OCI-M1 (cell line): ENCODE data around the gene DEDD2.

Experiments
- DNase-seq: peaks from one replicate; lab custom pipeline; 2025; lab: John Stamatoyannopoulos, UW

The DEDD2 gene

GRCh38 chr19:42170715-42171114 lies 46.8 kb downstream of the DEDD2 start:
- DNase-seq = no peak

GRCh38 chr19:42169486-42170413 lies 47.7 kb downstream of the DEDD2 start:
- DNase-seq = no peak

GRCh38 chr19:42168206-42168605 lies 49.3 kb downstream of the DEDD2 start:
- DNase-seq = no peak

- DNase-seq = no peak
Measured at GRCh38 chr19:42166316-42166715, 51.2 kb downstream of the DEDD2 start.

GRCh38 chr19:42165146-42165545 lies 52.3 kb downstream of the DEDD2 start:
- DNase-seq = no peak

- no peak for DNase-seq
Measured at GRCh38 chr19:42161616-42162263, 55.7 kb downstream of the DEDD2 start.

GRCh38 chr19:42159942-42160341 lies 57.5 kb downstream of the DEDD2 start:
- DNase-seq = no peak

- DNase-seq = no peak
Measured at GRCh38 chr19:42158926-42159325, 58.6 kb downstream of the DEDD2 start.

GRCh38 chr19:42156571-42156970 lies 60.9 kb downstream of the DEDD2 start:
- DNase-seq = no peak

GRCh38 chr19:42155796-42156195 lies 61.7 kb downstream of the DEDD2 start:
- no peak for DNase-seq

- no peak for DNase-seq
Measured at GRCh38 chr19:42154471-42155323, 62.8 kb downstream of the DEDD2 start.

- no peak for DNase-seq
Measured at GRCh38 chr19:42153672-42154433, 63.6 kb downstream of the DEDD2 start.

- DNase-seq = no peak
Measured at GRCh38 chr19:42152910-42153671, 64.4 kb downstream of the DEDD2 start.

- no peak for DNase-seq
Measured at GRCh38 chr19:42151782-42152684, 65.4 kb downstream of the DEDD2 start.

- DNase-seq = no peak
Measured at GRCh38 chr19:42150911-42151361, 66.5 kb downstream of the DEDD2 start.

- DNase-seq = no peak
Measured at GRCh38 chr19:42150364-42150763, 67.1 kb downstream of the DEDD2 start.

- no peak for DNase-seq
Measured at GRCh38 chr19:42149447-42150202, 67.9 kb downstream of the DEDD2 start.
